Stimulated activated CD8-positive, alpha-beta memory T cell treated with anti-CD3 and anti-CD28 coated beads, Interleukin-12 subunit alpha, Interleukin-12 subunit beta, amount 100 ng/mL, for 4 hours (primary cell): ENCODE data around the gene ENTREP3.
"Not testable (repeated sequence)": the region's sequence is repeated elsewhere in the genome, so short reads cannot be mapped to it uniquely, and the experiment has no call there.

Experiments used
- DNase-seq: peaks from one replicate; pipeline ENCODE4 v3.0.0-alpha.2; 2020; ENCODE audit warnings: low read depth

The ENTREP3 gene, protein sequence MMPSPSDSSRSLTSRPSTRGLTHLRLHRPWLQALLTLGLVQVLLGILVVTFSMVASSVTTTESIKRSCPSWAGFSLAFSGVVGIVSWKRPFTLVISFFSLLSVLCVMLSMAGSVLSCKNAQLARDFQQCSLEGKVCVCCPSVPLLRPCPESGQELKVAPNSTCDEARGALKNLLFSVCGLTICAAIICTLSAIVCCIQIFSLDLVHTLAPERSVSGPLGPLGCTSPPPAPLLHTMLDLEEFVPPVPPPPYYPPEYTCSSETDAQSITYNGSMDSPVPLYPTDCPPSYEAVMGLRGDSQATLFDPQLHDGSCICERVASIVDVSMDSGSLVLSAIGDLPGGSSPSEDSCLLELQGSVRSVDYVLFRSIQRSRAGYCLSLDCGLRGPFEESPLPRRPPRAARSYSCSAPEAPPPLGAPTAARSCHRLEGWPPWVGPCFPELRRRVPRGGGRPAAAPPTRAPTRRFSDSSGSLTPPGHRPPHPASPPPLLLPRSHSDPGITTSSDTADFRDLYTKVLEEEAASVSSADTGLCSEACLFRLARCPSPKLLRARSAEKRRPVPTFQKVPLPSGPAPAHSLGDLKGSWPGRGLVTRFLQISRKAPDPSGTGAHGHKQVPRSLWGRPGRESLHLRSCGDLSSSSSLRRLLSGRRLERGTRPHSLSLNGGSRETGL

DNA sequence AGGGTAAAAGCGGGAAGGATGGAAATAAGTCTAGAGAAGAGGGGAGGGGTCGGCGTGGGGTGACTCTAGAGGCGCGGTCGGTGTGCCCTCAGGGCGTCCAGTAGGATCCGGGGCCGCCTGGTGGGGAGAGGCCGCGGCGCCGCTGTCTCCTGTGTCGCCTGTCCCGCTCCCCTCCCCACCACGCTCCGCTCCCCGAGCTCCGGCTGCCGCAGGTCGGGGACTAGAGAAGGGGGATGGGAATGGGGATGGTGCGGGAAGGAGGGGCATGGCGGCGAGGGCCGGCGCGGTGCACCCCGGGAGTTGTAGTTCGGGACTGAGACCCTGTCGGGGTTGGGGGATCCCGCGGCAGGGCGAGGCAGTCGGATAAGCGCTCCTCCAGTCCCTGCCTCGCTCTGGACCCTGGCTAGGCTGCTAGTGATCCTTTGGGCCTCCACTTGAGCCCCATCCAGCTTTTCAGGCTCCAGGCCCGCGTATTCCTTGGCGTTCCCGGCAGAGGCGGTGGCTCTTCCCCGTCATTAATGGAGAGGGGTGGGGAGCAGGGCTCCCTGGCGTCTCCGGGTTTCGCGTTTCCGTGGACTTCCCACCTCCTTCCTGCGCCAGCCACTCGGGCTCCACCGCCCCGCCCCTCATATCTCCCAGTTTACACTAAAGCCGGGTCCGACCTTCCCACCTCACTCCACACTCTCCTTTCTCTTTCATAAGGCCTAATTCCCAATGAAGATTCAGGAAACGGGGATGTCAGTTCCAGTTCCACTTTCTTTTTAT is at the start of gene ENTREP3:
ENTREP3 (minus strand) TSS at position 241 of the 765 bp plus-strand sequence. CDS start 606 bp downstream, outside the sequence.
- DNase-seq = peak; percentile 56

DNA sequence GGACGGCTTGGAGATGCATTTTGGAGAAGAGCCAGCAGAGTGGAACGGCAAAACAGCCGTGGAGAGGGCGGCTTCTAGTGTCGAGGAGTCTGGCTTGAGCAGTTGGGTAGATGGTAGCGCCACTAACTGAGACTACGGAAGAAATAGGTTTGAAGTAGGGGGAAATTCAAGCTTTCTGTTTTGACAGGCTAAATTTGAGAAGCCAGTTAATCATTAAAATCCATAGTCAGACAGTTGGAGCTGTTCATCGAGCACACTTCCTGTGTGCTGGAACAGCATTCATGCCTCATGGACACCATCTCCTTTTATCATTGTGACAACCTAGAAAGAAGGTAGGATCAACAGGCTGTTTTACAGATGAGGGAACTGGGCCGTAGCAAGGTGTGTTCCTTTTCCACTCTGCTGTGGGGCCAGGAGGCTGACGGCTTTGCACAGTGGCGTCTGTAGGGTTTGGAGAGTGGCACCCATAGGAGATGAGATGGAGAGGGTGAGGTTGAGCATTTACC is 49.3 kb upstream of the ENTREP3 start:
- DNase-seq = no peak

DNA sequence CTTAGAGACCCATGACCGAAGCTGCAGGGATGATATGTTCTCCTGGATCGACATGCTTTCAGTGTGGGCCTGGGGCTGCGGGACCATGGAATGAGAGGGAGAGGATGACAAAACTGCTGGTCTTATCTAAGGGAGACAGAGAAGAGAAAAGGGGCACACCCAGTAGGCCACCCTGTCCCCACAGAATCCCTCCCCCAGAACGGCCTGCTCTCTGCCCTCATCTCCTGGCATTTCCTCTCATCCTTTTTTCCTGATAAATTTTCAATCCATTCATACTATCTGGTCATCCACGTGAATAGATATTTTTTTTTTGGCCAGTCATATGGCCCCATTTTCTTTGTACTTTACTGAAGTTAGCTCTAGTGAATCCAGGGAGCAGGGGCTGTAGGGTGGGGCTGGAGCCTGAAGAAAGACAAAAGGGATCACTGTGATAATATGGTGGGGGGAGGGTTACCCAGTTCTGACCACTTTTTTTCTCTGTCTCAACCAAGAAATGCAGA is 46.1 kb upstream of the ENTREP3 start, which contains the start of gene PKLR:
PKLR (minus strand) TSS at position 97 of the 500 bp plus-strand sequence; CDS start at position 54, 43 bp downstream.
- DNase-seq = no peak

DNA sequence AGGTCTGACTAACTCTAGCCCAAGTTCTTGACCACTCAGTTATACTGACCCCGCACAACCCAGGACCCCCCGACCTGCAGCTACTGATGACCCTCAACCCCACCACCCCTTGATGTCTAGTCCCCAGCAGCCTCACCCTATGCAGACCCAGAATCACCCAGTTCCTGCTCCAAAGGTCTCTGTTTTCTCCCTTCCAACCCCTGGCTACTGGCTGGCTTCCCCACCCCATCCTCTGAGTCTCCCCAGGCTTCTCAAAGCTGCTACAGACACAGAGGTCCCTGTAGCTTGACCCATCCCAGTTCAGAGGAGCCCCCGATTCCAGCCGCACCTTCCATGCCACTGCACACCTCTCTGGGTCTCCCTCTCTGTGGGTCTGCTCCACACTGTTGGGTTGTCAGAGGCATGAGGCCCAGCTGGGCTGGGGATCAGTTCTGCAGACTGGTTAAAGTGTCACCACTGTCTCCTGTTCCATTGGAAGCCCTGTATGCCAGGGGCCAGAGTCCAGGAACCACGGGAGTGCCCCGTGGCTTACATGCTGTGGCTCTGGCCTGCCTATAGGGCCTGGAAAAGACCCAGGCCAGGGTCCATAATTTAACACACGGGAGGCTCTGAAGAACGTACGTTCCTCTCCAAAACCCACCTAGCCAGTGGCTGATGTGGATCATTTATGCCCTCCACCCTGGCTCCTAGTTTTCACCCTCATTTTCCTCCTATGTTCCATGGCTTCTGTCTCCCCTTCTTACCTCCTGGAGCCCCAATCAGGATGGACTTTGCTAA is 45.5 kb upstream of the ENTREP3 start:
- DNase-seq = no peak

DNA sequence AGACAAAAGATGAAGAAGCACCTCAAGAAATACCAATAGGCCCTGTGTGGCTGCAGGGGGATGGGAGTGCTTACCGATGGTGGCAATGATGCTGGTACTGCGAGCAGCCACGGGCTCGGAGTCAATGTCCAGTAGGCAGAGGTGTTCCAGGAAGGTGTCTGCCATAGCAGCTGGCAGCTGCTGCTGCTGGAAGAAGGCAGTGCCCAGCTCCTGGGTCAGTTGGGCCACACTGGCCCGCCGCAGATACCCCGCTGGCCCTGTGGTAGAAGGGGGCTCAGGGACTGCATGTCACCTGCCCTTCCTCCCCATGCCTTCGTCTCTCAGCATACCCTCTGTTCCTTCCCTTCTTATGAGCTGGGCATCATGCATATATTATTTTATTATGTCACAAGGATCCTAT is 44.7 kb upstream of the ENTREP3 start:
- no peak for DNase-seq

DNA sequence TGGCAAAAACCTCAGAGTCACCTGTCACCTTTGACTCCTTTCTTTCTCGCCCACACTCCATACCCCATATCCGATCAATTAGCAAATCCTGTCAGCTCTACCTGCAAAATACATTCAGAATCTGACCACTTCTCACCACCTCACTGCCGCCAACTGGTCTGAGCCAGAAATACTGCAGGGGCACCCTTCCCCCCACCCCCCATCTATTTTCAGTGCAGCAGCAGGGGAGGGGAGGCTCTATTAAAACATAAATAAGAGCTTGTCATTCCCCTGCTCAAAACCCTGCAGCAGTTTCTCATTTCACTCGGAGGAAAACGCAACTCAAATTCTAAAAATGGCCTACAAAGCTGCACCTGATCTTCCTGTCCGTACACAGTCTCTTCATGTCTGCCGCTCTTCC is 42.1 kb upstream of the ENTREP3 start:
- DNase-seq = no peak

DNA sequence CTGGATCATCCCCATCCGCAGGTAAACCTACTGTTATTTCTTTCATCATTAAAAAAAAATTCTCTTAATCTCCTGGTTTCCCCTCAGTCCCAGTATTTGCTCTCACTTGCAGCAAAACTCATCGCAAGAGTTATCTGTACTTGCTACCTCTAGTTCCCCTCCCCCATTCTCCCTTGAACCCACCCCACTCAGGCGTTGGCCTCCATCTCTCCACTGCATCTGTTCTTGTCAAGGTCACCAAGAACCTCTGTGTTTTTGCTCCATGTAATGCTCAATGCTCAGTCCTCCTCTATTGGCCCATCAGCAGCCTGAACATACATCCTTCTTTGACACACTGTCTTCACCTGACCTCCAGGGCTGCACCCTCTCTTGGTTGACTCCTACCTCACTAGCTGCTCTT is 41.4 kb upstream of the ENTREP3 start:
- no peak for DNase-seq

DNA sequence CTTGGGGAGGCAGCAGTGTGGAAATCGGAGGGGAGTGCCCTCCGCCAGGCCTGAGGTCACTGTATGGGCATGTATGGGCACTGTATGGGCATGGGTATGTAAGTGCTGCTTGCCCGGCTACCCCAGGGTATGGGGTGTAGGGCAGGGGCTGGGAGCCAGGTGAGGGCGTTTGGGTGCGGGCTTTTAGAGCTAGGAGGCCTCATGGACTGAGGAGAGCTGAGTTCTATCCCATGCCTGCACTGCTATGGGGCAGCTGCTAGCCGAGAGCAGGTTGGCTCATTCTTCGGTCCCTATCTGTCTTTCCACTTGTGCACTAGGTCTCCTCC is 40.6 kb upstream of the ENTREP3 start:
- DNase-seq = no peak

DNA sequence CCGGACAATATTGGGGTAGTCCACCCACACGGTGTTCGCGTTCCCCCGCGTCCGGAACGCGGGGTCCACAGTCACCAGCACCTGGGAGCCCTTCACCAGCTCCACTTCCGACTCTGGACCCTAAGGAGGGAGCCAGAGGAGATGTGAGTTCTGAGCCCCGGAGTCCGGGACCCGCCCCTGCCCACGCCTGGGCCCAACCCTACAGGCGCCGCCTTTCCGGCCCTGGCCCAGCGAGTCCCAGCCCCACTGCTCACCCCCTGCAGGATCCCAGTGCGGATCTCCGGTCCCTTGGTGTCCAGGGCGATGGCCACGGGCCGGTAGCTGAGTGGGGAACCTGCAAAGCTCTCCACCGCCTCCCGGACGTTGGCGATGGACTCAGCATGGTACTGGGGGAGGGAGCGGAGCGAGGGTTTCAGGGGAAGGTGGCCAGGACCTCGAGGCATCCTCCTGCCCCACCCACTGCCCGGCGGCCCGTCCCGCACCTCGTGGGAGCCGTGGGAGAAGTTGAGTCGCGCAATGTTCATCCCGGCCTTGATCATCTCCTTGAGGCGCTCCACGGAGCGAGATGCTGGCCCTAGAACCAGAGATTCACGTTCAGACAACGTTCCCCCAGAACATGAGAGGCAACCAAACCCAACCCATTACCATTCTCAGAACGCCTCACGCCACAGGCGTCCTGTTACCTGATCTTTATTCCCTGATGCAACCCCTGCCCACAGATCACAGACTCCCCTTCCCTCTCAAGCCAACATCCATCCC is 40.1 kb upstream of the ENTREP3 start:
- DNase-seq = no peak

DNA sequence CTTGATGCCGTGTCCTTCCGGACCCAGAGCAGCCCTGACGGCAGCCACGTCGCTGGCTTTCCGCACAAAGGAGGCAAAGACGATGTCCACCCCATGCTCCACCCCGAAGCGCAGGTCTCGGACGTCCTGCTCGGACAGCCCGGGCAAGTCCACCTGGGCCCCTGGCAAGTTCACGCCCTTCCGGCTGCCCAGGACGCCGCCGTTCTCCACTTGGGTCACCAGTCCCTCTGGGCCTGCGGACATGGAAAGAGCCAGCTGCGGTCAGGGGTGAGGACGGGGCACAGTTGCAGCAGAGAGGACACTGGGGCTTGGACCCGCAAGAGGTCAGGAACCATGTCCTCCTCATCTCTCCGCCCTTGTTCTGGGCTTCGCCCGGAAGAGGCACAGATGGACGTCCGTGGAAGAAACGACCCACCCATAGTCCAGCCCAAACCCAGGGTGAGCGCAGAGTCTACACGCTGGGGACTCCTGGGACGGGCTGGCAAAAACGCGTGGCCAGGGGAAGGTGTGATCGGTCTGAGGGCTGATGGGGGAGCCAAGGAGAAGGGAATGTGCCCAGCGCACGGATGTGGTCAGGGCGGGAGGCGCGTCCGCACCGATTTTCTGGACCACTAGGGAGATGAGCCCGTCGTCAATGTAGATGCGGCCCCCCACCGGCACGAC is 39.4 kb upstream of the ENTREP3 start:
- no peak for DNase-seq

DNA sequence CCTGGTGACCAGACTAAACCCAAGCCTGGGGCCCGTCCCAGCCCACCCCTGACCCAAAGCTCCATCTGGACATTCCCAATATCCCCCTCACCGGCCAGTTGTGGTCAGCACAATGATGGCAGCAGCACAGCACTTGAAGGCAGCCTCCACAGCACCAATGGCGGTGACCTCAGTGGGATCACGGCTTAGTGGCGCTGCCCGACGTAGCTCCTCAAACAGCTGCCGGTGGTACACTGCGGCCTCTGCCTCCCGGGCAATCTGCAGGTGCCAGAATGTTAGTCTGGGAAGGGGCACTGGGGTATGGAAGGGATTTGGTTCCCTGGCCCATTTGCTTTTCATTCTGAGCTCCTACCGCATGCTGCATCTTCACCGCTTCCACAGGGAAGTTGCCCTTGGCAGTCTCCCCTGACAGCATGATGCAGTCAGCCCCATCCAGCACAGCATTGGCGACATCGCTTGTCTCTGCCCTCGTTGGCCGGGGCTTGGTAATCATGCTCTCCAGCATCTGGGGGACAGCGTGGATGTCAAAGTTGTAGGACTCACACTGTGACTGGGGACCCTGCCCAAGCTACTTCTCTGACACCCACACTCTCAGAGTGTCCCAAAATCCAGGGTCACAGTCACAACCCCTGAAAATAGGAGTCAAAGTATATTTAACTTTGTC is 37.9 kb upstream of the ENTREP3 start:
- DNase-seq = no peak

DNA sequence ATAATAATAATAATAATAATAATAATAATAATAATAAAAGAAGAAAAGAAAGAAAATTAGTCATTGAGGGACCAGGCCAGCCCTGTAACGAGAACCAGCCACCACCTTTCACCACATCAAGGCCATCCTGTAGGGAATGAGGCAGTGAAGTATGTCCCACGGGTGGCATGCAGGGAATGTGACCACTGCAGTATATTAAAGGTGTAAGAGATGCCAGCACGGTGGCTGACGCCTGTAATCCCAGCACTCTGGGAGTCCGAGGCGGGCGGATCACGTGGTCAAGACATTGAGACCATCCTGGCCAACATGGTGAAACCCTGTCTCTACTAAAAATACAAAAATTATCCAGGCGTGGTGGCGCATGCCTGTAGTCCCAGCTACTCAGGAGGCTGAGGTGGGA is 35.7 kb upstream of the ENTREP3 start:
- DNase-seq = not testable (repeated sequence)

DNA sequence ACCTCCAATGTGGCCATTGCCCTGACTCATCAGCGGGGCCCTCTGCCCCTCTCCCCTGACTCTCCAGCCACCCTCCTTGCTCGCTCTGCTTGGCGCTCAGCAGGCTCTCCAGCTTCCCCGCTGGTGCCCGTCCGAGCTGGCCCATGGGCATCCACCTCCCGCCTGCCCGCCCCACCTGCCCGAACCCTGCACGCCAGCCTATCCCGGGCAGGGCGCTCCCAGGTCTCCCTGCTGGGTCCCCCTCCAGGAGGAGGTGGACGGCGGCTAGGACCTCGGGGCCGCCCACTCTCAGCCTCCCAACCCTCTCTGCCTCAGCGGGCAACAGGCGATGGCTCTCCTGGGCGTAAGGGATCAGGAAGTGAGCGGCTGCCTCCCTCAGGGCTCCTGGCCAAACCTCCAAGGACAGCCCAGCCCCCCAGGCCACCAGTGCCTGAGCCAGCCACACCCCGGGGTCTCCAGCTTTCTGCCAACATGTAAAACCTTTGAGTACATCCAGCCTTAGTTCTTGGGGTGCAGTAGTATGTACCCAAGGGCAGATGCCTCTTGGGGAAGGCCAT is 32.8 kb upstream of the ENTREP3 start:
- DNase-seq = no peak

DNA sequence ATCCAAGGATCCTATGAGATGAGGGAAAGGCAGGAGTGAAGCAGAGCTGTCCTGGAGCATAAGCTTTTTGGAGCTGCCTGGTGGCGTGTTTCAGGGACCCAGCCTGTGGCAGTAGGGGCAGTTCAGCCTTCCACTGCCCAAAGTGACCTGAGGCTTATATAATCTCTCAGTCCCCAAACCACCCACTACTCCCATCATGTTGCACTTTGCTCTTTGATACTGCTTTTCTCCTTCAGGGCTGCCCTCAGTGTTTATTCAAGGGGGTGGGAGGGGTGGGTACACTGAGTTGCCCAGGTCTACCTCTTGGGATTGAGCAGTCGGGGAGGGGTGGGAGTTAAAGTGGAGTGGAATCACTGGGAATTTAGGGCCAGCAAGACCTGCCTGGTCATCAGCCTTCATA is 31.3 kb upstream of the ENTREP3 start:
- no peak for DNase-seq

DNA sequence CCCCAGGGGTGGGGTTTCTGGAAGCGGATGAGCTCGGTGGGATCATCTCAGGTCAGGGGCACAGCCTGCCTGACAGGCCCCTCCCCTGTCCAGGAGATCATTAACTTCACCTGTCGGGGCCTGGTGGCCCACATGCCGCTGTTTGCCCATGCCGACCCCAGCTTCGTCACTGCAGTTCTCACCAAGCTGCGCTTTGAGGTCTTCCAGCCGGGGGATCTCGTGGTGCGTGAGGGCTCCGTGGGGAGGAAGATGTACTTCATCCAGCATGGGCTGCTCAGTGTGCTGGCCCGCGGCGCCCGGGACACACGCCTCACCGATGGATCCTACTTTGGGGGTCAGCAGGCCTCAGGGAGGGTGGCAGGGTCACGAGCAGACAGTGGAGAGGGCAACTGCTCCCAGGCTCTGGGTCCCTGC is 30.4 kb upstream of the ENTREP3 start:
- DNase-seq = no peak

DNA sequence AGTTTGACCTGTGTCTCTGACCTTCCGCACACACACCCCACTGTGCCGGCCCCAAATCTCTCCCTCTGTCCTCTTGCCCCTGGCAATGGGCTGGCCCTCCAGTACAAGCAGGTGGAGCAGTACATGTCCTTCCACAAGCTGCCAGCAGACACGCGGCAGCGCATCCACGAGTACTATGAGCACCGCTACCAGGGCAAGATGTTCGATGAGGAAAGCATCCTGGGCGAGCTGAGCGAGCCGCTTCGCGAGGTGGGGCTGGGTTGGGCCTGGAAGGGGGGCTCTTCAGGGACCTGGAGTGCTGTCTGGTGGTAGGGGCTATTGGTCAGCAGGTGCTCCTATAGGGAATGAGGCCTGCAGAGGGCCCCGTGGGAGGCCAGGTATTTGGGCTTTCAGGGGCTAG is 29.8 kb upstream of the ENTREP3 start:
- no peak for DNase-seq

DNA sequence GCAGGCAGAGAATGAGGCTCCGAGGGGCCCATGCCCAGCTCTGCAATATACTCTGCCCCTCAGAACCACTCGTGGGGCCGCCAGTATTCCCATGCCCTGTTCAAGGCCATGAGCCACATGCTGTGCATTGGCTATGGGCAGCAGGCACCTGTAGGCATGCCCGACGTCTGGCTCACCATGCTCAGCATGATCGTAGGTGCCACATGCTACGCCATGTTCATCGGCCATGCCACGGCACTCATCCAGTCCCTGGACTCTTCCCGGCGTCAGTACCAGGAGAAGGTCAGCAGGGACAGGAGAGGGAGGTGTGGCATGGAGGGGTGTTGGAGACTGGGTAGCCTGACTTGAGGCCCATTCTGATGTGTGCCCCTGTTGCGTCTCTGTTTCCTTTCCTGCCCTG is 29.2 kb upstream of the ENTREP3 start:
- DNase-seq = no peak

DNA sequence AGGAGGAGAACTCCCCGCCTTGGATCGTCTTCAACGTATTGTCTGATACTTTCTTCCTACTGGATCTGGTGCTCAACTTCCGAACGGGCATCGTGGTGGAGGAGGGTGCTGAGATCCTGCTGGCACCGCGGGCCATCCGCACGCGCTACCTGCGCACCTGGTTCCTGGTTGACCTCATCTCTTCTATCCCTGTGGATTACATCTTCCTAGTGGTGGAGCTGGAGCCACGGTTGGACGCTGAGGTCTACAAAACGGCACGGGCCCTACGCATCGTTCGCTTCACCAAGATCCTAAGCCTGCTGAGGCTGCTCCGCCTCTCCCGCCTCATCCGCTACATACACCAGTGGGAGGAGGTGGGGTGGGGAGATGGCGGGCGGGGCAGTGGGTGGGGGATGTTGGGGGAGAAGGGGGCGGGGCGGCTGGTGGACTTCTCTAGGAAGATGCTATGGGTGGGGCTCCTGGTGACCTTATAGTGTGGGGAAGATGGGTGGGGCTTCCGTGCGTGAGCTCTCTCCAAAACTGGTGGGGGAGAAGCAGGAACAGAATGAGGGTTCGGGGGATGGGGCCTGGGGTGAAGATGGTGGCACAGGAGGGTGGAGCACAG is 27.3 kb upstream of the ENTREP3 start:
- DNase-seq = no peak

DNA sequence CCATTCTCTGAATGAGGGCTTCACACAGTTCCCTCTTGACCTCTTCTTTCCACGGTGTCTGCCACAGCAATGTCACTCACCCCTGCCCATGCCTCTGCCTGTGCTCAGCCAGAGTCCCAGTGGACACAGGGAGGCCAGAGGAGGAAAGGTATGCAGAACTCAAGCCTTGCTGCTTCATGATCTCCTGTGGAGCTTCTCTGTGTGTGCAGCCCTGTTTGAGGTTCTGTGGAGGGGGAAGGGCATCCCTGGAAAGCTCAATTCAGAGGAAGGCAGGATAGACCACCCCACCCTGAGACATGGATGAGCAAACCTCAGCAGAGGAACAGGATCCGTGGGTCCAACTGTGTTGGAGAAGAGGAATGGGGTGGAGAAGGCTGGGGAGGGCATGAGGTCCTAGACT is 24.0 kb upstream of the ENTREP3 start:
- no peak for DNase-seq
